Mesothelial cell of epicardium (in vitro differentiated cells): Measurements from ENCODE around the gene PRIMPOL. TPM values are rescaled to one million over a fixed set of nuclear protein-coding genes. Genes with fewer than 3 reads are reported as not detected.
"Not testable (repeated sequence)": the region's sequence is repeated elsewhere in the genome, so short reads cannot be mapped to it uniquely, and the experiment has no call there.

Experiments used
- DNase-seq, 2 experiments: peaks; one replicate each; pipeline ENCODE4 v3.0.0; 2021; ENCODE audit warnings: low spot score in 2 of 2; ENCODE audit not compliant: unreplicated experiment in 2 of 2
- H3K27ac Mint-ChIP-seq: 2 replicates; pipeline ENCODE4 v1.8.0; 2021; ENCODE audit warnings: mixed read lengths
- H3K27me3 Mint-ChIP-seq: 2 replicates; pipeline ENCODE4 v1.8.0; 2021; ENCODE audit warnings: low read depth, mixed read lengths
- H3K36me3 Mint-ChIP-seq: 2 replicates; pipeline ENCODE4 v1.8.0; 2021; ENCODE audit warnings: mixed read lengths
- H3K4me1 Mint-ChIP-seq: 2 replicates; pipeline ENCODE4 v1.8.0; 2021; ENCODE audit warnings: mixed read lengths
- H3K4me3 Mint-ChIP-seq: 2 replicates; pipeline ENCODE4 v1.8.0; 2021; ENCODE audit warnings: mild to moderate bottlenecking, moderate library complexity, mixed read lengths
- H3K9me3 Mint-ChIP-seq: 2 replicates; pipeline ENCODE4 v1.8.0; 2021; ENCODE audit warnings: mixed read lengths
- total RNA-seq: library from RNA; stranded (reverse); gene quantifications from 3 replicates; pipeline ENCODE4 v1.2.1, GENCODE V29; 2021
- TF ChIP-seq, protein P1 (sequence below): fragments of 200-600 bp; sonication (generic); IDR thresholded peaks from one replicate; pipeline ENCODE4 v1.5.0; 2021; ENCODE audit warnings: antibody characterized with exemption; ENCODE audit not compliant: unreplicated experiment

PRIMPOL gene
- total RNA-seq, 1 donor from 2014 or later = 22.3 TPM

DNA sequence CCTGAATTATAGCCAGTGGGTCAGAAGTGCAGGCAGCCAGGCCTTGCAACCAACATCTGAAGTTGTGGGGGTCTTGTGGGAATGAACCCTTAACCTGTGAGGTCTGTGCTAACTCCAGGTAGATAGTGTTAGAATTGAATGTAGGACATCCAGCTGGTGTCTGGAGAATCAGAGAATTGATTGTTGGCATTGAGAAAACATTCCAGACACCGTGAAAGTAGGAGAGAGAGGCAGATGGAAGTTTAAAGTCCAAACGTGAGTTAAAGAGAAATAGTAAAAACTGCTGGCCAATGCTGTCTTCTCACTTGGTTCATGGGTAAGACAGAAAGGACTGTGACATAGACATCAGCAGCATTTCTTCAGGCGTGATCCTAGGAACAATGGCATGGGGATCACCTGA lies 28.0 kb upstream of the PRIMPOL start:
- Mint-ChIP-seq H3K4me1 (peaks cover 9% of the 10 kb centered on the region), H3K27ac (no peak overlapping the region), H3K36me3 (peaks cover 16% of the 10 kb centered on the region), H3K4me3 (no peak overlapping the region), H3K9me3 (peaks cover 16% of the 10 kb centered on the region), H3K27me3 (no peaks in the 10 kb centered on the region)
- TF ChIP-seq, protein P1, sequence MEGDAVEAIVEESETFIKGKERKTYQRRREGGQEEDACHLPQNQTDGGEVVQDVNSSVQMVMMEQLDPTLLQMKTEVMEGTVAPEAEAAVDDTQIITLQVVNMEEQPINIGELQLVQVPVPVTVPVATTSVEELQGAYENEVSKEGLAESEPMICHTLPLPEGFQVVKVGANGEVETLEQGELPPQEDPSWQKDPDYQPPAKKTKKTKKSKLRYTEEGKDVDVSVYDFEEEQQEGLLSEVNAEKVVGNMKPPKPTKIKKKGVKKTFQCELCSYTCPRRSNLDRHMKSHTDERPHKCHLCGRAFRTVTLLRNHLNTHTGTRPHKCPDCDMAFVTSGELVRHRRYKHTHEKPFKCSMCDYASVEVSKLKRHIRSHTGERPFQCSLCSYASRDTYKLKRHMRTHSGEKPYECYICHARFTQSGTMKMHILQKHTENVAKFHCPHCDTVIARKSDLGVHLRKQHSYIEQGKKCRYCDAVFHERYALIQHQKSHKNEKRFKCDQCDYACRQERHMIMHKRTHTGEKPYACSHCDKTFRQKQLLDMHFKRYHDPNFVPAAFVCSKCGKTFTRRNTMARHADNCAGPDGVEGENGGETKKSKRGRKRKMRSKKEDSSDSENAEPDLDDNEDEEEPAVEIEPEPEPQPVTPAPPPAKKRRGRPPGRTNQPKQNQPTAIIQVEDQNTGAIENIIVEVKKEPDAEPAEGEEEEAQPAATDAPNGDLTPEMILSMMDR = no peak
- DNase-seq = no peak

DNA sequence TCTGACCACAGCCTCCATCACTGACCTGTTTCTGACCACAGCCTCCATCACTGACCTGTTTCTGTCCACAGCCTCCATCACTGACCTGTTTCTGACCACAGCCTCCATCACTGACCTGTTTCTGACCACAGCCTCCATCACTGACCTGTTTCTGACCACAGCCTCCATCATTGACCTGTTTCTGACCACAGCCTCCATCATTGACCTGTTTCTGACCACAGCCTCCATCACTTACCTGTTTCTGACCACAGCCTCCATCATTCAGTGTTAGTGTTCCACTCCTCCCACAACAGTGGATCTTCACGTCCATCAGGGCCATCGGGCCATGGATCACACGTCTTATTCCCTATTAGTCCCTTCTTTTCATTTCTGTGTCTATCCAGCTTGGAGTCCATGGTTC lies 25.0 kb upstream of the PRIMPOL start:
- H3K4me1 Mint-ChIP-seq, H3K27me3 Mint-ChIP-seq, H3K27ac Mint-ChIP-seq, DNase-seq, H3K4me3 Mint-ChIP-seq: not testable (repeated sequence)
- Mint-ChIP-seq H3K9me3 (peaks cover 18% of the 10 kb centered on the region), H3K36me3 (peaks cover 33% of the 10 kb centered on the region)

DNA sequence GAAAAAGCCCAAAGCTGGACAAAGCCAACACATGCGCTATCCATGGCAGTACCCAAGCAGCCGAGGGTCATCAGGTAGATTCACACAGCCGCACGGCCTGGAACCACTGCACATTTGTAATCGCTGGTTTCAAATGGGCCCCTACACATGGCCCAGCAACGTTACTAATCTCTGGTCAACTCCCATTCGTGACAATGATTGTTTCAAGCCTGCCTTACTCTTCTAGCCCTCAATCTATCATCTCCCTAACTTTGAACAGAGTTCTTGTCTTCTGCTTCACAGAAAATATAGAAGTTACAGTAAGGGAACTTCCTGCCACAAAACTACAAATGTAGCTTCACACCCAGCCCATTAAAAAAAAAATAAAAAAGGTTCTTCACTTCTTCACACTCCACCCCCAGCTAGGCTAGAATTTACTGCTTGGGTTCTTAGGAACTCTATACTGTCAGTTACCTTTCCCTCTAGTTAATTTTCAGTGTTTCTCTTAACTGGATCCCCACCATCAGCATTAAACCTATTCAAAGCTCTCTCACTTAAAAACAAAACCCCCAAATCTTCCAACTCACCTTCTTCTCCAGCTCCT lies 24.5 kb upstream of the PRIMPOL start:
- peaks cover 18% of the 10 kb centered on the region for H3K9me3 Mint-ChIP-seq
- TF ChIP-seq, protein P1 = no peak
- no peak overlapping the region for H3K27ac Mint-ChIP-seq
- H3K27me3 Mint-ChIP-seq = no peaks in the 10 kb centered on the region
- H3K4me3 Mint-ChIP-seq = no peak overlapping the region
- peaks cover 9% of the 10 kb centered on the region for H3K4me1 Mint-ChIP-seq
- H3K36me3 Mint-ChIP-seq = peaks cover 35% of the 10 kb centered on the region
- no peak for DNase-seq

DNA sequence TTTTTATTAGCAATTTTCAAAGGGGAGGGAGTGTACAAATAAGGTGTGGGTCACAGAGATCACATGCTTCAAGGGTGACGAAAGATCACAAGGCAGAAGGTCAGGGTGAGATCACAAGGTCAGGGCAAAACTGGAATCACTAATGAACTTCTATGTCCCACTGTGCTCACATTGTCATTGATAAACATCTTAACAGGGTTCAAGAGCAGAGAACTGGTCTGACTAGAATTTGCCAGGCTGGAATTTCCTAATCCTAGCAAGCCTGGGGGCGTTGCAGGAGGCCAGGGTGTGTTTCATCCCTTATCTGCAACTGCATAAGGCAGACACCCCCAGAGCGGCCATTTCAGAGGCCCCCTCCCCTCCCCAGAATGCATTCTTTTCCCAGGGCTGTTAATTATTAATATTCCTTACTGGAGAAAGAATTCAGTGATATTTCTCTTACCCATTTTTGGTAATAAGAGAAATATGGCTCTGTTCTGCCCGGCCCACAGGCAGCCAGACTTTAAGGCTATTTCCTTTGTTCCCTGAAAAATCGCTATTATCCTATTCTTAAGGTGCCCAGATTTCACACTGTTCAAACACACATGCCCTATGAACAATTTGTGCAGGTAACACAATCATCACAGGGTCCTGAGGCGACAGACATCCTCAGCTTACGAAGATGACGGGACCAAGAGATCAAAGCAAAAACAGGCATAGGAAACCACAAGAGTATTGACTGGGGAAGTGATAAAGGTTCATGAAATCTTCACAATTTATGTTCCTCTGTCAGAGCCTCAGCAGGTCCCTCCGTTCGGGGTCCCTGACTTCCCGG lies 23.5 kb upstream of the PRIMPOL start:
- H3K4me1 Mint-ChIP-seq, H3K27me3 Mint-ChIP-seq, H3K4me3 Mint-ChIP-seq, H3K27ac Mint-ChIP-seq, DNase-seq: not testable (repeated sequence)
- Mint-ChIP-seq H3K9me3 (peaks cover 18% of the 10 kb centered on the region), H3K36me3 (peaks cover 39% of the 10 kb centered on the region)

DNA sequence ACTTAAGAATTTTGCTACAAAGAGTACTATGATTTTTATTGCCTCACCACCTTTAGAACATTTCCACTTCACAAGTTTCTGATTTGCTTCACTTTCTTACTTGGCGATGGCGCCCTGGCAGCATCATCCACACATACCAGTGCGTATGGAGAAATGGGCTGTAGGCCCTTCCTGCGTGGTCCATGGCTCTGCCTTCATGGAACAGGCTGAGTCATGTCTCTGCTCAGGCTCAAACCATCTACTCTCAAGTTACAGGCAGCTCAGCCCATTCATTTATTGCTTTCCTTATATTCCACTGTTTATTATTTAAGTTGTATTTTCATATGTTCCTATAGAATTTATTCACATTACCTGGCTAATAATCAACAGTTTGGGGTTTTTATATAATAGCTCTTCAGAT lies 21.4 kb upstream of the PRIMPOL start:
- no peaks in the 10 kb centered on the region for H3K27me3 Mint-ChIP-seq
- DNase-seq = no peak
- TF ChIP-seq, protein P1 = no peak
- H3K4me3 Mint-ChIP-seq = no peak overlapping the region
- H3K4me1 Mint-ChIP-seq = peaks cover 9% of the 10 kb centered on the region
- H3K27ac Mint-ChIP-seq = no peak overlapping the region
- H3K9me3 Mint-ChIP-seq = peaks cover 18% of the 10 kb centered on the region
- peaks cover 40% of the 10 kb centered on the region for H3K36me3 Mint-ChIP-seq

DNA sequence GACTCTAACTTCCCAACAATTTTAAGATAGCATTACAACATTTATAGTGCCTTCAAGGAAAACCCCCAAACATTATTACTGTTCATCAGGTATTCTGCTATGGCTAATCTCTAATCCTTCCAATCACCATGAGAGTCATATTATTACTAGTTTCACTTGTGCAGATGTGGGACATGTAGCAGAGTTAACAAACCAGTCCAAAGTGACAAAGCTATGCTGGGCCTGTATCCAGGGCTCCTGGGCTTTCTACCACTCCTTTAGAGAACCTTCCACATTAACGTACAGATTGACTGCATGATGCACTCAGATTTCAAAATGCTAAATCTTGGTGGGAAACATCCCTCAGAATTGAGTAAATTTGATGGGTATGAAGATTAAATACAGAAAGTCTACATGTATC lies 16.7 kb upstream of the PRIMPOL start:
- Mint-ChIP-seq H3K27ac (no peak overlapping the region), H3K9me3 (no peaks in the 10 kb centered on the region), H3K4me1 (no peaks in the 10 kb centered on the region), H3K4me3 (no peak overlapping the region), H3K27me3 (no peaks in the 10 kb centered on the region), H3K36me3 (peaks cover 48% of the 10 kb centered on the region)
- TF ChIP-seq, protein P1 = no peak
- no peak for DNase-seq
